Bone marrow (tissue), 2 donors: ENCODE data around the gene AGRN.
"Not testable (repeated sequence)": the region's sequence is repeated elsewhere in the genome, so short reads cannot be mapped to it uniquely, and the experiment has no call there.

Experiments used
- DNase-seq, 2 donors: peaks; one replicate each; lab custom pipeline; 2025; lab: John Stamatoyannopoulos, UW

Gene AGRN

DNA sequence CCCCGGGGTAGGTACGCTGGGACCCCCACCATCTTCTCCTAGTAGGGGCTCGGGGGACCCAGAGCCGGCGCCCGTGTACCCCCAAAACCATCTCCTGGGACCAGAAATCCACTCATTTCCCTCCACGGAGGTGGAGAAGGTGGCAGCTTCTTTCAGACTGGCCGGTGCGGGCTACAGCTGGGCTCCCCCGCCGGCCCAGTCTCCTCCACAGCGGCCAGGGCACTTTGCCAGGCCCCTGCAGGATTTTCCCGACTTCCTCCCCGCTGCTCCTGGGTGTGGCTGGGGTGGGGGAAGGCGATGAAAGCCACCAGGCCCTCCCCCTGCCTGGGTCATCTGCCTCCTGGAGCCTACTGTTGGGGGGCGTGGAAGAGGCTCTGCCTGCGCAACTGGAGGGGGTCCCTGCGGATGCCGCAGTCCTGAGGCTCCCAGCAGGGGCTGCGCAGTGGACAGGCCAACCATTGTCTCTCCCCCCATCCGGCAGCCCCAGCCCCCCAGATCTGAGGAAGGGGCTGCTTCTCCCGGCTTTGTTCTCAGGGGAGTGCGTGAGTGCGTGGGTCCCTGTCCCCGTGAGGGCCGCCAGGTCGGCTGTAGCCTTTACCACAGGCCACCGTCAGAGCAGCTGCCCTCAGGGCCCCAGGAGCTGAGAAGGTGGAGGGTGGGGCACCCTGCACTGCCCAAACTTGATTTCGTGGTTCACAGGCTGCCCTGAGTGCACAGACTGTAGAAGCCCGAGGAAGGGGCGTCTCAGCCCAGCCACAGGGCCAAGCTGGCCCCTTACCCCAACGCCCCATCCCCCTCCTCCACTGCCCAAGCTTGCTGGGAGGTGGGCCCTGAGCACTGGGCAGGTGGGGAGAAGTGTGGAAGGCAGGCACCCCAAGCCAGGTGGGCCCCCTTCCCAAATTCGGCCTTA lies 1.3 kb downstream of the AGRN start:
- DNase-seq: no peak

DNA sequence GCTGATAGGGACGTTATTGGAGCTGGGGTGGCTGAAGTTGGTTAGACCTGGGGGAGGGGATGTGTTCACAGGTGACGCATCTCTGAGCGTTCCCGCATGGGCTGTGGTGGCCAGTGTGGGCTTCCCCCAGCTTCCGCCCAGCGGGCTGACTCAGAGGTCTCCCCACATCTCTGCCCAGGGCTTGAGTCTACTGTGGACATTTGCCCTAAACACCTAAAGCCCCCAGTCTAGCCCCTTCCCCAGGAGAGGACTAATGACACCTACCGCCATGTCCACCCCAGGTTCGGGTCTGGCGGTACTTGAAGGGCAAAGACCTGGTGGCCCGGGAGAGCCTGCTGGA lies 2.0 kb downstream of the AGRN start:
- no peak for DNase-seq

DNA sequence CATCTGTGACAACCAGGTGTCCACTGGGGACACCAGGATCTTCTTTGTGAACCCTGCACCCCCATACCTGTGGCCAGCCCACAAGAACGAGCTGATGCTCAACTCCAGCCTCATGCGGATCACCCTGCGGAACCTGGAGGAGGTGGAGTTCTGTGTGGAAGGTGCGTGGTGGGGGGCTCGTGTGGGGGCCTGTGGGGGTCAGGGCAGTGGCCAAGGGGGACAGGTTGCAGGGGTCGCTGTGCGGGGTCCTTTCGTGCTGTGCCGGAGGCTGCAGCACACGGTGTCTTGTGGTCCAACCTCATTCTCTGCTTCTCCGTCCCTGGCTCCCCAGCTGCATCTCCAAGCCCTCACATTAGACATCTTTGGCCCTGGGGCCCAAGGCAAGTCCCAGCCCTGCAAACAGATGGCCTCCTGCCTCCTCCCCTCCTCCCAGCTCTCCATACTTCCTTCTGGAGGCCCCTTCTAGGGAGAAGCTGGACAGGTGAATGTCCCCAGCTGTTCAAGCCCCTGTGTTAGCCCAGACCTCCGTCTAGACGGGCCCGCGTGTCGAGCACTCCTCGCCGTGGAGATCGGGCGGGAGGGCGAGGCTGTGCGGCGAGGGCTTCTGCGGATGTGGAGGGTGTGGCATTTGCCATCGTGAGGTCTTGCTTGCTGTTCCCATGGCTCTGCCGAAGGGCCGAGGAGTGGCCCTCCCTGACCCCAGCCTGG lies 2.5 kb downstream of the AGRN start:
- no peak for DNase-seq

DNA sequence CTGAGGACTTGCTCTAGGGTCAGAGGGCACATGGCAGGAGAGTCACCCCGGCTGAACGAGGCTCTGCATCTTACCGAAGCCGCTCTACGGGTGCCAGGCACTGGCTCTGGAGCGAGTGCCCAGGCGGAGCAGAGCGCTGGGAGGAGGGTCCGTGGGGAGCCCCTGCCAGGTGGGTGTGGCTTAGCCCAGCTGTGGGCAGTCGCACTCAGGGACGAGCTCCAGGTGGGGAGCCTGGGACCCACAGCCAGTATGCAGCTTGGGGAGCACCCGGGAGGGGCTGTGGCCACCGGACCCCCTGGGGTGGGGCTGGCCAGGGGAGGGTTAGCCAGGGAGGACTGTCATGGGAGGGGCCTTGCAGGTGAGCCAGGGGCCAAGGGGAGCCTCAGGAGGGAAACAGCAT lies 3.8 kb downstream of the AGRN start:
- no peak for DNase-seq

DNA sequence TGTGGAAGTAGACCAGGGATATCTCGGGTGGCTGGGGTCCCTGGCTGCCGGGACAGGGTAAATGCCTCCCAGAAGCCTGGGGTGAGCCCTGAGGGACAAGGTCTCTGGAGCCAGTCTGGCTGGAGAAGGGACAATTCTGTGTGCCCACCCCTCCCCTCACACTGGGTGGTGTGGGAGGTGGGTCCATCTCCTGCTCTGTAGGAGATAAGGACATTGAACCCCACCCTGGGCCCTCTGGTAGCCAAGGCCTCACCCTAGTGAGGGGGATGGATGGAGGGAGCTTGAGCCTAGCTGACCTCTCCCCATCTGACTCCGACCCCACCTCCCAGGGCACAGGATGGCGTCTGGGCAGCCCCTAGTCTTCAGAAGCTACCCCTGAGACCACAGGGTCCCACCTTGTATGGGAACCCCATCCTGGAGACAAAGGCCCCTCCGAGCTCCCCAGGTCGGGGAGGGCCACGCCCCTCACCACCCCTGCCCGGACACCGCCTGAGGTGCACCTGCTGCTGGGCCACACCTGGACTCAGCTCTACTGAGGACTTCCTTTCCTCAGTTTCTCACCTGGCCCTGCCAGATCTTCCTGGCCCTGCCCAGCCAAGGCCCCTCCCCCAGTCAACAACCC lies 4.3 kb downstream of the AGRN start:
- no peak for DNase-seq

DNA sequence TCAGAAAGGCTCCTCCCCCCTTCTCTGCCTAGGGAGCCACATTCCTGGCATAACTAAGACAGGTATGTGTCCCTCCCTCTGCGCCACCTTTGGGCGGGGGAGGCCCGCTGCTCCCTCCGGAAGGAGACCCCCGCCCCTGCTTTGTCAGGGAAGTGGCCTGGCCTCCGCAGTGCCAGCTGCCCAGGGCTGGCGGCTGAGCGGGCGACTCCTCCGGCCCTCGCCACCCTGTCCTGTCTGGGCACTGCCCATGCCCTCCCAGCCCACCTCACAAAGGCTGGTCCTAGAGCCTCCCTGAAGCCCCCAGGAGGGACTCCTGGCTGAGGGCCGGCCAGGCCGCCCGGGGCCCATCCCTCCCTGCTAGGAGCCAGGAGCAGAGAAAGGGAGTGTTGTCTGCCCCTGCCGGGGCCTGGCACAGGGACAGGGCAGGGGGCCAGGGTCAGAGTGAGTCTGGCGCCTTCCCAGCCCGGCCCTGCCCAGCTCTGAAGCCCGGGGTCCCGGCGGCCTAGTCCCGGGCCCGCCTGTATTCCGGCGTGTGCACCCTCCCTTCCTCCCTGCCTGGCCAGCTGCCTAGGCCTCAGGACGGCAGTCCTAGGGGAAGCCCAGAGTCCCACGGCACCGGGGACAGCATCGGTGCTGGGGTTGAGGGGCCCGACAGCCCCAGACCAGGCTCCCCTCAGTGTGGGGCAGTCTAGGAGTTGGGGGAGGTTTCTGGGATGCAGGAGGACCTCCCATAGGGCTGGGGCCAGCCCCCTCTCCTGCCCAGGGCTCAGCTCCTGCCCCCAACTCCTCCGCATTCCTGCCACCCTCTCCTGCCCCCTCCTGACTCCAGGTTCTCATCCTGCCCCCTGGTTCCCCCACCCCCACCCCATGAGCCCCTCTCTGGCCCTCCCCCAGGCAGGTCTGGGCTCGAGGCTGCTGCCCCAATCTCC lies 5.1 kb downstream of the AGRN start:
- no peak for DNase-seq

DNA sequence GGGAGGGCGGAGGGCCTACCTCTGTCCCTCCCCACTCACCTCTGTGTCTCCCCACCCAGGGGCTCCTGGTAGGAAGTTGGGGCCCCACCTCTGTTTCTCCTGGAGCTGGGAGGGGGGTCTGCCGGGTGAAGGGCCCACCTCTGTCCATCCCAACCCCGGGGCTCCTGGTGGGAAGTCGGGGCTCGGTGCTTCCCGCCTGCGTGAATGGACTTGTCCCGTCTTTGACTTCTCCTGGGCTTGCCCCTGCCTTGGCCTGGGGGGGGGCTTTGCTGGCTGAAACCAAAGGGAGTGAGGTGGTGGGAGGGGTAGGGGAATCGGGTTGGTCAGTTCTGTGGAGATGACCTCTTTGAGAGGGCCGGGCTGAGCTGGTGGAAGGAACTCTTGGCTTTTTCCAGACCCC lies 5.8 kb downstream of the AGRN start:
- no peak for DNase-seq

DNA sequence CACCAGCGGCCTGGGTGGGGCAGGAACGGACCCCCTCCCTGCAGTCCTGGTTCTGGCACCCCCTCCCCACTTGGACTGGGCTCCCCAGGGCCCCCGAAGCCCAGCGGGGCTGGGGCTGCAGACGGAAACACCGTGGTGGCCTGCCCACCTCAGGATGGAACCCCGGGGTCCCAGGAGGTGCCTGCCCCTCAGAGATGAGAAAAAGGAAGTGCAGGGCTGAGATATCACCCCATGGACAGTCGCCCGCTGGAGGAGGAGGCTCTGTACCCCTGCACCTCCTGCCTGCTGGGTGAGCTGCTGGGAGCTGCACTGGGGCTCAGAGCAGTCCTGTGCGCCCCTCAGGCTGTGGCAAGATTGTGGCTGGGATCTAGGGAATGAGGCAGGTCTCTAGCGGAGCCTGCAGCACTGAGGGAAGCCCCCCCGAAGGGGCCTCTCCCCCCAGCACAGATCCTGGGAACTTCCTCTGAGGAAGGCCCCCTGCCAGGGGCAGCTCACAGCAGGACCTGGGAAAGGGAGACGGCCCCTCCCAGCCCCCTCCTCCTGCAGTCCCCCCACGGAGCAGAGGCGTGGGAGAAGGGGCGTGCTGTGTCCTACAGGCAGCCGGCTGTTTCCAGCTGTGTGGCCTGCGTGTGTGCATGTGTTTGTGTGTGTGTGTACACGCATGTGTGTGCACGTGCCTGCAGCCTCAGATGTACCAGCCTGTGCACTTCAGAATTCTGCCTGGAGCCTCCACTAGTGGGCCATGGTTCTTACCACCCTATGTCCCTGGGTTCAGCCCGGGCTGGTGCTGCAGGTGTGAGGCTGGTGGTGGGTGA lies 6.9 kb downstream of the AGRN start:
- no peak for DNase-seq

DNA sequence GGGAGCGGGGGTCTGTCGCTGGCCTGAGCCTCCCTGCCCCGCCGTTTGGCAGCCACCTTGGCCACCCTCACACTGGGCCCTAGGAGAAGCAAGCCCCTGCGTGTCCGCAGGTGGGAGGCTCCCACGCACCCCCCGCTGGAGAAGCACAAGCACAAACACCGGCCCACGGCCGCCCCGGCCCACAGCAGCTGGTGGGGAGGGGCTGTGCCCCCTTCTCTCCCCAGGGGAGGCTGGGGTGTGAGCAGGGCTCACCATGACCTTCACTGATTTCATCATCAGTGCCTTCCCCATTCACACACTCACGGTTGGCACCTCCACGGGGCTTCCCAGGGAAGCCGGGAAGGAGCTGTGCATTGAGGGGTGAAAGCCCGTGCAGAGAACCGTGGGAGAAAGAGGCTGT lies 7.9 kb downstream of the AGRN start:
- DNase-seq: no peak

DNA sequence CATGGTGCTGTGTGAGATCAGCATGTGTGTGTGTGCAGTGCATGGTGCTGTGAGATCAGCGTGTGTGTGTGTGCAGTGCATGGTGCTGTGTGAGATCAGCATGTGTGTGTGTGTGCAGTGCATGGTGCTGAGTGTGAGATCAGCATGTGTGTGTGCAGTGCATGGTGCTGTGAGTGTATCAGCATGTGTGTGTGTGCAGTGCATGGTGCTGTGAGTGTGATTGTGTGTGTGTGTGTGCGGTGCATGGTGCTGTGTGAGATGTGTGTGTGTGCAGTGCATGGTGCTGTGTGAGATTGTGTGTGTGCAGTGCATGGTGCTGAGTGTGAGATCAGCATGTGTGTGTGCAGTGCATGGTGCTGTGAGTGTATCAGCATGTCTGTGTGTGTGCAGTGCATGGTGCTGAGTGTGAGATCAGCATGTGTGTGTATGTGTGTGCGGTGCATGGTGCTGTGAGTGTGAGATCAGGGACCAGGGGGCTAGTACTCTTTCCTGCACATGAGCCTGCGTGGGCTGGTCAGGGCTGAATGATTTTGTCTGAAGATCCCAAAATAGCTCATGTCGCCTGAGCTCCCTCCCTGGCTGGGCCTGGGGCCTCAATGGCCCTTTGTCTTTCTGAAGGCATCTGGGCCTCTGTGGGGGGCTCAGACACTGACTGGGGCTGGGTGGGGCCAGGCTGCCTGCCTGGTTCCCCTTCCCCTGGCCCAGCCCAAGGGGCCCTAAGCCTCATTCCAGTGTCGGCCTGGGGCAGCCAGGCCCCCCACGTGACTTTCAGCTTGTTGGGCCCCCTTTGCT lies 11.1 kb downstream of the AGRN start:
- DNase-seq: not testable (repeated sequence)

DNA sequence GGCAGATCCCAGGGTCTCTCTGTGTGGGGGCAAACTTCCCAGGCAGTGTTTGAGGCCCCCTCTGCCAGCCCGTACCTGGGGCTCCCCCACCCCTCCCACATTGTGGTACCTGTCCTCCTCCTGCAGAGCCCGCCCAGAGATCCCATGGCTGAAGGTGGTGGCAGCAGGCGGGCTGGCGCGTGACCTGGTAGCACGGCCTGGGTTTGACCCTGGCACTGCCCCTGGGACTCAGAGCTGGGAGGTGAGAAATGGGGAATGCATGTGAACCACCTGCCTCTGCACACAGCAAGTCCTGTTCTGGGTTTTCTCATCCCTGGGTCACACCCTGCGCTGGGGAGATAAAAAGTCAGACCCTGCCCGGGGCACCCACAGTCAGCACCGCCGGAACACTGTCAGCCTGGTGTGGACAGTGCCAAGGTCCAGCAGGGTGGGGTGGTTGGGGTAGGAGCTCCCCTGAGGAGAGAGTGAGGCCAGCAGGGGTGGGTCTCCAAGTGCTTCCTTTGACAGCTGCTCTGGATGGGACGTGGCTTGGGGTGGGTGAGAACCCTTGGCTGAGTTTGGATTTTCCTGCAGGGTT lies 11.8 kb downstream of the AGRN start:
- no peak for DNase-seq

DNA sequence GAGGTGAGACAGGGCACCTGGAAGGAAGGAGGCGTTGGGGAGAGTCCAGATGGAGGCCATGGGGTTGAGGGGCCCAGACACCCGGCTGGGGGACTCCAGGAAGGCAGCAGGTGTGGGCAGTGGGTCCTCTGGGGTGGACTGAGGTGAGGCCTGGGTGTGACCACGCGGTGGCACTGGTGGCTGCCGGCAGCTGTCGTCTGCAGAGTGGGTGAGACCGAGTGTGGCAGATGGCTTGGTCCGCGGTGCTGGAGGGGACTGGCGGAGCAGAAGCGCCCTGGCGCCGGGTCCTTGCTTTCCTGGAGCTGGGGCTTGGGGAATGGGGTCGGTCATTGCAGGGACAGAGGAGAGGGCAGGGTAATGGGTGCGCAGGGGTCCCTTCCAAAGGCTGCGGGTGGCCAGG lies 12.5 kb downstream of the AGRN start:
- DNase-seq: no peak

DNA sequence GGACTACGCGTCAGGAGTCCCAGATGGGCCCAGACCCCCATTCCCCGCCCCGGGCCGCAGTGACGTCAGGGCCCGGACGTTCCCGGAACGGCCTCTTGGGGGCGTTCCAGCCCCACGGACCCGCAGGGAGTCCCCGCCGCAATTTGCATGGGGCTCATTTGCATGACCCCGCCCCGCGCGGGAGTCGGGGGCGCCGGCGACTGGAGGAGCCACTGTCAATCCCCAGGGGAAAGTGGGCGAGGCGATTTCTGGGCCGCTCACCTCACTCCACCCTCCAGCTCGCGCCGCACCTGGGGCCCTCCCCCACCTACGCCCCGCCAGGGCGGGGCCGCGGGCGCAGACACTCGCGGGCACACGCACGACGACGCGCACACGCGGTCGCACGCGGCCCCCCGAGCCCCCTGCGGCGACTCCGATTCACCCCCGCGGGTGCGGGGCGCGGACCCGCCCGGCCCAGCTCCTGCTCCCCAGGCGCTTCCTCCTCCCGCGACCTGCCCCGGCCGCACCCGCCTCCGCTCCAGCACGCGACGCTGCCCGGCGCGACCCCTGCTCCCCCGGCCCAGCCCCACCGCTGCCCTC lies 13.2 kb downstream of the AGRN start:
- peak; percentile 41 to 66 for DNase-seq

DNA sequence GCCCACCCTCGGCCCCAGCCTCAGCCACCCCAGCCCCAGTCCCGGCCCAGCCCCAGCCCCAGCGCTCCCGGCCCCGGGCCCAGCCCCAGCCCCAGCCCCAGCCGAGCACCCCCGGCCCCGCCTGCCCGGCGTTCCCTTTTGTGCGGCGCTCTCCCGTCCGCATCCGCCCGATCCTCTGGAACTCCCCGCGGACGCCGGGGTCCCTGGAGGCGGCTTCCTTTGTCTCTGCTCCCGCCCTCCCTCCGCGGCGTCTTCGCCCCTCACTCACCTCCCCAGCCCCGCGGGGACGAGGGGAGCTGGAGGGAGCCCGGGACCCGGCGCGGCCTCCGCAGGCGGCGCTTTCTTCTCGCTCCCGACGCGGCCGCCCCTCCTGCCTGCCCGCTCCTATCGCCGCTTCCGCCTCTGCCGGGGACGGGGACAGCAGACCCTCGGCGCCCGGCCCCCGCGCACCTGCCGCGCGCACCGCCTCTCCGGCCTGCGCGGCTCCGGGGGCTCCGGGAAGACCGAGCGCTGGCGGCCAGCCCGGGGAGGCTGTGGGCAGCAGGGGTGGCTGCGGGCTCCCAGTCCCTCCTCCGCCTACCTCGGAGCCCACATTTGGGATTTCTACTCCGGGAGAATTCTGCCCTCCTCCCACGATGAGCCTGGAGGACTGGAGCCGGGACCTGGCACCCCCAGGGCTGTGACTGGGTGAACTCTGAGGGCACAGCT lies 14.0 kb downstream of the AGRN start:
- DNase-seq: no peak

DNA sequence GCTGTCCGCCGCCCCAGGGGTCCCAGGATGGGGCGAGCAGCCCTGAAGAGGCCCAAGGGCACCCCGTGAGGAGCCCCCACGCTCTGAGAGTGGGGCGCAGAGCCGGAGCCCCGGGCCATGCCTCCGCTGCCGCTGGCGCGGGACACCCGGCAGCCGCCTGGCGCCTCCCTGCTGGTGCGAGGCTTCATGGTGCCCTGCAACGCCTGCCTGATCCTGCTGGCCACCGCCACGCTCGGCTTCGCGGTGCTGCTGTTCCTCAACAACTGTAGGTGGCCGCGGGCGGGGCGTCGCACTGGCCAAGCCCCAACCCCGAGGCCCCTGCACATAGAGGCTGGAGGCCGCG lies 14.5 kb downstream of the AGRN start:
- DNase-seq: no peak

DNA sequence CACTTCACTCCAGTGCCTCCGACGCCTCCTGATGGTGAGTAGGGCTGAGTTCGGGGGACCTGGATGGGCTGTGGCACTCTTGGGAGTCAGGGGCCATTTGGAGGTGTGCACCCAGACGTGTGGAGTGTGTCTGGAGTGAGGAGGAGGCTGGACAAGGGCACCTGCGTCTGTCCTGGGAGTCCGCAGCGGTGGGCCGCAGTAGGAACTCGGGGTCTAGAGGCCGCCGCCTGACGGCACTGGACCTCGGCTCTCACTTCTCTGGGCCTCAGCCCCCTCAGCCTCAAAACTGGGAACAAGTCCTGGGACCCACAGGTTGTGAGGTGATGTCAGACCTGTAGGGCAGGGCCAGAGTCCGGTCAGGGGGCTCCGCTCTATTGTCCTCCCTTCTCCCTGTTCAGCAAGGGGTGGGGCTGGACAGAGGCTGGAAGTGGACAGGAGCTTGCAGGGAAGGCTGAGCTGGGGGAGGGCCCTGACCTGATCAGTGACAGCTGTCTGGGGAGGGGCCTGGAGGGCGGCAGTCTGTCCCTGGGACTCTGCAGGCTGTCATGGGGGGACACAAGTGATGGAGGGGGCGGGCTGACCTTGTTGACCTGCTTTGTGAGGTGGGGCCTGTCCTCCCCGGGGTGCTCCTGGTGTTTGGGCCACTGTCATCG lies 15.5 kb downstream of the AGRN start:
- no peak for DNase-seq

DNA sequence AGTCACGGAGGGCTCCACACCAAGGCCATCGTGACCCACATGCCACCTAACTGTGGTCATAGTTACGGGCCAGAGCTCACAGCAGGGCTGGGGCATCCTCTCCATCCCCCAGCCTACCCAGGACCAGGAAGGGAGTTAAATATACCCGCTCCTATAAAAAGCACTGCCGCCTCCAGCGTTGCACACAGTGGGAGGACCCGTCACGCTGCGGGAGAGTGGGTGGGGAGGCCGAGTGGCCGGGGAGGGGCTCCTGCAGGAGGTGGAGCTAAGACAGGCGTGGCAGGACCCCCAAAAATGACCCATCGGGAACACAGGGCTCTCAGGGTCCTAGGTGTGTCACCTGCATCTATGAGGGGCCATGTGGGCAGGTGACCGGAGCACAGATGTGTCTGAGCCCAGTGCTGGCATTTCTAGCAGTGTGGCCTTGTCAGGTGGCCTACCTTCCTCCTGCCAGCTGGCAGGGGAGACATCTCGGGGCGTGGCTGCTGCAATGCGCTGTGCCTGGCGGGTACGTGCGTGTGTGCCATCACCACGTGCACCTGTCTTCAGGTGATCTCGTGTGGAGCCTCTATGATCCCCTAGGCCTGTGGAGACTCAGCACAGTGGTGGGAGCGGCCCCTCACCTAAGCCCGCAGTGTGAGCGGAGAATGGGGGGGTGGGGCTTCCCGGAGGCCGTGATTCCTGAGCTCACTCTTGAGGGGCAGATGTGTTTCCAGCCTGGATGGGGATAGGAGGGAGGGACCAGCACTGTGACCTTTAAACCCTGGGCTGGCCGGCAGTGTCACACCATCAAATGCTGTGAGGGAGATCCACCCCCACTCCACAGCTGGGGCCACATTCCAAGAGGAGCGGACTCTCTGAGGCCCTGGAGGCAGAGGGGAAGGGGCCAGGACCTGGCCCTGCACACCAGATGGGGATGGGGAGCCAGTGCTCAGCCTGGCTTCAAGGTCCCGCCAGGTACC lies 17.7 kb downstream of the AGRN start:
- no peak for DNase-seq
